AG09309 (cell line): ENCODE measurements around the gene ACOT13.

Source experiments
- DNase-seq: peaks from one replicate; pipeline ENCODE4 v3.0.0-alpha.2; 2010; ENCODE audit warnings: low read depth
- H3K4me3 ChIP-seq: 2 replicates; pipeline ENCODE4 v1.5.1; 2011; ENCODE audit warnings: mild to moderate bottlenecking, low read depth, low read length, moderate library complexity; ENCODE audit not compliant: control insufficient read depth
- TF ChIP-seq, protein P1 (sequence below): IDR thresholded peaks from 2 replicates; pipeline ENCODE4 v1.5.1; 2011; ENCODE audit warnings: mild to moderate bottlenecking, low read depth, low read length, inconsistent platforms; ENCODE audit not compliant: insufficient read depth, control insufficient read depth; ENCODE audit errors: missing control alignments

ACOT13 gene

DNA sequence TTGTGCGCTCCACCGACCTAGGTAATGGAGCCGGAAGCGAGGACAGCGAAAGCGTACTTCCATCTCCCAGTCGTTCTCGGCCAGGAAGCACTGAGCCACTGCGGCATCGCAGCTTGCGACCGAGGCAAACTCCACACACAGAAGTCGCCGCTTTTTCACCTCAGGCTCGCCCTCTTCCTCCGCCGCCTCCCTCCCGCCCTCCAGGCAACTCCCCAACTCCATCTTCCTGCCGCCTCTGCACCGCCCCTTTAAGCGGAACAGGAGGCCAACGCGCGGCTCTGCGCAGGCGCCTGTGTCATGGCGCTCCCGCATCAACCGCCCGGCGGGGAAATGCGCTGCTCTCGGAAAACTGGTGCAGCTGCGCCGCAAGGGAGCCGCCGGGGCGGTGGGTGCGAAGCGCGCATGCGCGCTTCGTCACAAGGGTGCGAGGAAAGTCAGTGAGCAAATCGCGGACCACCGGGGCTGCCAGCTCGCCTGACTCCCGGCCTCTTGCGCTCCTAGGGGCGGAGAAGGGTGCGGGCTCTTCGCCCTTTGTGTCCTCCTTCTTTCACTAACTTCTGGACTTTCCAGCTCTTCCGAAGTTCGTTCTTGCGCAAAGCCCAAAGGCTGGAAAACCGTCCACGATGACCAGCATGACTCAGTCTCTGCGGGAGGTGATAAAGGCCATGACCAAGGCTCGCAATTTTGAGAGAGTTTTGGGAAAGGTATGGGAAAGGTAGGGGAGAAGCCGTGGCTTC lies at the start of gene ACOT13, which contains the start of gene TDP2:
ACOT13 (plus strand) TSS at position 437 of the 737 bp plus-strand sequence; CDS start at position 624, 187 bp downstream.
TDP2 (minus strand) TSS at position 259 of the 737 bp plus-strand sequence; CDS start at position 222, 37 bp downstream.
- TF ChIP-seq, protein P1, sequence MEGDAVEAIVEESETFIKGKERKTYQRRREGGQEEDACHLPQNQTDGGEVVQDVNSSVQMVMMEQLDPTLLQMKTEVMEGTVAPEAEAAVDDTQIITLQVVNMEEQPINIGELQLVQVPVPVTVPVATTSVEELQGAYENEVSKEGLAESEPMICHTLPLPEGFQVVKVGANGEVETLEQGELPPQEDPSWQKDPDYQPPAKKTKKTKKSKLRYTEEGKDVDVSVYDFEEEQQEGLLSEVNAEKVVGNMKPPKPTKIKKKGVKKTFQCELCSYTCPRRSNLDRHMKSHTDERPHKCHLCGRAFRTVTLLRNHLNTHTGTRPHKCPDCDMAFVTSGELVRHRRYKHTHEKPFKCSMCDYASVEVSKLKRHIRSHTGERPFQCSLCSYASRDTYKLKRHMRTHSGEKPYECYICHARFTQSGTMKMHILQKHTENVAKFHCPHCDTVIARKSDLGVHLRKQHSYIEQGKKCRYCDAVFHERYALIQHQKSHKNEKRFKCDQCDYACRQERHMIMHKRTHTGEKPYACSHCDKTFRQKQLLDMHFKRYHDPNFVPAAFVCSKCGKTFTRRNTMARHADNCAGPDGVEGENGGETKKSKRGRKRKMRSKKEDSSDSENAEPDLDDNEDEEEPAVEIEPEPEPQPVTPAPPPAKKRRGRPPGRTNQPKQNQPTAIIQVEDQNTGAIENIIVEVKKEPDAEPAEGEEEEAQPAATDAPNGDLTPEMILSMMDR: peak; percentile 58
- DNase-seq: peak; percentile 78
- H3K4me3 ChIP-seq: peak within 1 kb of the TSS; percentile 93

GRCh38 chr6:24619661-24620060 lies 47.2 kb upstream of the ACOT13 start:
- no peak overlapping the region for H3K4me3 ChIP-seq
- TF ChIP-seq, protein P1: no peak
- no peak for DNase-seq

GRCh38 chr6:24620637-24621036 lies 46.2 kb upstream of the ACOT13 start:
- no peak overlapping the region for H3K4me3 ChIP-seq
- DNase-seq: no peak
- TF ChIP-seq, protein P1: no peak

DNA sequence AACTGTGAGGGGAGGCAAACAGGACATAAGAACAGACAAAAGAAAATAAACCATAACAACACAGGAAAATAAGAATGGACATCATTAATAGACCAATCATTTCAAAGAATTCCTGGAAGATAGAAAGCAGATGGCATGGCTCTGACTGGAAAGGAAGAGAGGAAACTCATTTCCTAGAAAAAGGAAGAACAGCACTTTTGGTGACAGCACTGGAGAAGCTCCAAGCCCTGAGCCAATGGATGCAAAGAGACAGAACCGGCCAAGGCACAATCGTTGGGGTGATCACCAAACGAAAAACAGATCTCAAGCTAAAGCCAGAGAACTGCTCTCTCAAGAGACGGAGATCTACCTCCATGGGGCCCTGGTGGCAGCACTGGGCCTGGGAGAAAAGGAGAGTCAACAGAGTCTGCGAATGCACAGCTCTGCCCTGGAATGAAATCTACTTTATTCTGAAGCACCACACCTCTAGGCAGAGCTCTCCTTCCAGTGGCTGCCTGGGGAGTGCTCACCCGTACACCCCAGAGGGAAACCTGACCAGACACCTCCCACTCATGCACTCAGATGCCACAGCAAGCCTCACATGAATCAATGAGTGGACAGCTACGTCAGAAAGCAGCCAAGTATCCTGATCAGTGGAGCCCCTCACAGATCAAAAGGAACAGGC lies 45.1 kb upstream of the ACOT13 start:
- H3K4me3 ChIP-seq: no peak overlapping the region
- TF ChIP-seq, protein P1: no peak
- no peak for DNase-seq

DNA sequence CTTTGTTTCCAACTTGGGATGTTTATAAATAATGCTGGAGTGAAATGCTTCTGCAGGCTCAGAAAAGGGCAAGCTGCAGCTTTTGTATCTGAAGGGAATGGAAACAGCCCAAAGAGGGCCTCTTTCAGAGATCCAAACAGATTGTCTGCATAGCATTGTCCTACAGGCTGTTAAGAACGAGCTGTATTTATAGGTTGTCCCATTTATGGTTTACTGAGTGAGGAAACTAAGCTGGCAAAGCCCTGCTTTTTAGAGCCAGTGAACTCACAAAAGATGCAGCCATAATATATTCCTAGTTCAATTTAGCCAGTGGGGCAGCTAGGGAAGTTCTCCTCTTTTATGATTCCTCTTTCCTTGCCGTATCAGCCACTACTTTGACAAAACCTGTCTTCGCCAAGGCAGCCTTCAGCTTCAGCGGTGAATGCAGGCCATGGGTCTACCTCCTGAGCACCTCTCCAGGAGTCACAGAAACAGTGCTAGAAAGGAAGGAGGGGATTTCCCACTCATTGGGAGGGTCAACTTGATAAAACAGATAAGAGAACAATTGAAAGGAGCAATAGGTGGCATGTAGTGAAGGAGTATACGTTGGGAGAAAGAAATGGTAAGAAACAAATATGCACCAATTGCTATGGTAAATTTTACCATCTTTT lies 35.9 kb upstream of the ACOT13 start:
- H3K4me3 ChIP-seq: no peak overlapping the region
- no peak for DNase-seq
- TF ChIP-seq, protein P1: no peak

GRCh38 chr6:24631671-24632070 lies 35.2 kb upstream of the ACOT13 start:
- no peak overlapping the region for H3K4me3 ChIP-seq
- TF ChIP-seq, protein P1: no peak
- DNase-seq: no peak
